ENCODE measurements around the gene SYNRG. TPM values are rescaled to one million over a fixed set of nuclear protein-coding genes. Genes with fewer than 3 reads are reported as not detected.

The SYNRG gene
- total RNA-seq, 2 experiments from 2014 or later = 106 to 113 TPM

GRCh38 chr17:37576281-37576680 lies 32.9 kb downstream of the SYNRG start:
- H3K36me3 Mint-ChIP-seq (ENCODE audit: low read depth) = peaks cover 65% of the 10 kb centered on the region
- H3K4me1 Mint-ChIP-seq = no peaks in the 10 kb centered on the region
- H3K27me3 Mint-ChIP-seq = no peaks in the 10 kb centered on the region
- H3K27ac Mint-ChIP-seq = no peak overlapping the region
- DNase-seq = no peak
- ChIA-PET CTCF (no interaction called here), POLR2A (no interaction called here)
- no peak overlapping the region for H3K4me3 Mint-ChIP-seq
- no peaks in the 10 kb centered on the region for H3K9me3 Mint-ChIP-seq

GRCh38 chr17:37574427-37574826 lies 34.8 kb downstream of the SYNRG start:
- Mint-ChIP-seq H3K27me3 (no peaks in the 10 kb centered on the region), H3K4me1 (no peaks in the 10 kb centered on the region), H3K36me3 (ENCODE audit: low read depth) (peaks cover 64% of the 10 kb centered on the region), H3K27ac (no peak overlapping the region), H3K4me3 (no peak overlapping the region), H3K9me3 (no peaks in the 10 kb centered on the region)
- CTCF ChIA-PET = no interaction called here
- DNase-seq = no peak
- POLR2A ChIA-PET = no interaction called here

GRCh38 chr17:37571674-37572073 lies 37.5 kb downstream of the SYNRG start:
- CTCF ChIA-PET = no interaction called here
- H3K36me3 Mint-ChIP-seq (ENCODE audit: low read depth) = peaks cover 78% of the 10 kb centered on the region

GRCh38 chr17:37570527-37571093 lies 38.6 kb downstream of the SYNRG start:
- Mint-ChIP-seq H3K36me3 (ENCODE audit: low read depth) (peaks cover 75% of the 10 kb centered on the region), H3K27me3 (no peaks in the 10 kb centered on the region), H3K4me1 (no peaks in the 10 kb centered on the region), H3K9me3 (no peaks in the 10 kb centered on the region), H3K27ac (no peak overlapping the region), H3K4me3 (no peak overlapping the region)
- DNase-seq = peak; percentile 34
- ChIA-PET POLR2A (interaction anchor here (1.6 kb wide), 1 partner anchor 38 kb away, joined by 5 read pairs; the partner anchor contains the start of gene SYNRG), CTCF (interaction anchor here (0.8 to 1.5 kb wide), 3 partner anchors 13 to 246 kb away, joined by 4 to 5 read pairs (median 5); partner anchors contain the start of gene SYNRG)

More at GRCh38 chr17:37571674-37572073, 37.5 kb downstream of the SYNRG start:
- H3K27ac Mint-ChIP-seq = no peak overlapping the region
- no peak for DNase-seq
- H3K4me3 Mint-ChIP-seq = no peak overlapping the region
- POLR2A ChIA-PET = no interaction called here
- H3K9me3 Mint-ChIP-seq = no peaks in the 10 kb centered on the region
- H3K4me1 Mint-ChIP-seq = no peaks in the 10 kb centered on the region
- H3K27me3 Mint-ChIP-seq = no peaks in the 10 kb centered on the region

GRCh38 chr17:37568350-37569053 lies 40.7 kb downstream of the SYNRG start:
- Mint-ChIP-seq H3K27ac (no peak overlapping the region), H3K4me1 (no peaks in the 10 kb centered on the region), H3K4me3 (no peak overlapping the region), H3K9me3 (no peaks in the 10 kb centered on the region), H3K36me3 (ENCODE audit: low read depth) (peaks cover 73% of the 10 kb centered on the region), H3K27me3 (no peaks in the 10 kb centered on the region)
- DNase-seq = no peak
- CTCF ChIA-PET = interaction anchor here (0.6 to 1.6 kb wide), 5 partner anchors 27 to 195 kb away, joined by 3 to 9 read pairs (median 3); no protein-coding TSS in a partner anchor
- POLR2A ChIA-PET = no interaction called here

- Mint-ChIP-seq H3K4me1 (no peaks in the 10 kb centered on the region), H3K9me3 (no peaks in the 10 kb centered on the region), H3K27me3 (no peaks in the 10 kb centered on the region), H3K27ac (no peak overlapping the region), H3K4me3 (no peak overlapping the region), H3K36me3 (ENCODE audit: low read depth) (peaks cover 65% of the 10 kb centered on the region)
- CTCF ChIA-PET = no interaction called here
- POLR2A ChIA-PET = no interaction called here
- DNase-seq = no peak
Observed at GRCh38 chr17:37567538-37567937, 41.7 kb downstream of the SYNRG start.

GRCh38 chr17:37567137-37567536 lies 42.1 kb downstream of the SYNRG start:
- Mint-ChIP-seq H3K4me1 (no peaks in the 10 kb centered on the region), H3K4me3 (no peak overlapping the region), H3K27me3 (no peaks in the 10 kb centered on the region), H3K27ac (no peak overlapping the region), H3K36me3 (ENCODE audit: low read depth) (peaks cover 66% of the 10 kb centered on the region), H3K9me3 (no peaks in the 10 kb centered on the region)
- CTCF ChIA-PET = no interaction called here
- no peak for DNase-seq
- POLR2A ChIA-PET = no interaction called here

GRCh38 chr17:37564252-37564651 lies 45.0 kb downstream of the SYNRG start:
- Mint-ChIP-seq H3K27me3 (no peaks in the 10 kb centered on the region), H3K36me3 (ENCODE audit: low read depth) (peaks cover 63% of the 10 kb centered on the region), H3K9me3 (no peaks in the 10 kb centered on the region), H3K4me1 (no peaks in the 10 kb centered on the region), H3K4me3 (no peak overlapping the region), H3K27ac (no peak overlapping the region)
- DNase-seq = no peak
- ChIA-PET POLR2A (no interaction called here), CTCF (no interaction called here)

- Mint-ChIP-seq H3K9me3 (no peaks in the 10 kb centered on the region), H3K4me1 (no peaks in the 10 kb centered on the region), H3K4me3 (no peak overlapping the region), H3K27me3 (no peaks in the 10 kb centered on the region), H3K36me3 (ENCODE audit: low read depth) (peaks cover 58% of the 10 kb centered on the region), H3K27ac (no peak overlapping the region)
- POLR2A ChIA-PET = no interaction called here
- CTCF ChIA-PET = no interaction called here
- DNase-seq = no peak
Observed at GRCh38 chr17:37562016-37562745, 47.0 kb downstream of the SYNRG start.

GRCh38 chr17:37558299-37558698 lies 50.9 kb downstream of the SYNRG start:
- Mint-ChIP-seq H3K27ac (no peak overlapping the region), H3K27me3 (no peaks in the 10 kb centered on the region), H3K4me3 (no peak overlapping the region), H3K36me3 (ENCODE audit: low read depth) (peaks cover 53% of the 10 kb centered on the region), H3K4me1 (no peaks in the 10 kb centered on the region), H3K9me3 (no peaks in the 10 kb centered on the region)
- DNase-seq = no peak
- POLR2A ChIA-PET = no interaction called here
- CTCF ChIA-PET = no interaction called here

GRCh38 chr17:37557482-37557881 lies 51.7 kb downstream of the SYNRG start:
- no peaks in the 10 kb centered on the region for H3K9me3 Mint-ChIP-seq
- peaks cover 5% of the 10 kb centered on the region for H3K4me1 Mint-ChIP-seq
- H3K27ac Mint-ChIP-seq = no peak overlapping the region
- no peak for DNase-seq
- H3K4me3 Mint-ChIP-seq = no peak overlapping the region
- ChIA-PET POLR2A (interaction anchor here (1.0 kb wide), 1 partner anchor 51 kb away, joined by 3 read pairs; no protein-coding TSS in a partner anchor), CTCF (no interaction called here)
- H3K27me3 Mint-ChIP-seq = no peaks in the 10 kb centered on the region
- peaks cover 61% of the 10 kb centered on the region for H3K36me3 Mint-ChIP-seq (ENCODE audit: low read depth)

- peaks cover 65% of the 10 kb centered on the region for H3K36me3 Mint-ChIP-seq (ENCODE audit: low read depth)
- no peak for DNase-seq
- no peaks in the 10 kb centered on the region for H3K9me3 Mint-ChIP-seq
- ChIA-PET CTCF (interaction anchor here (0.6 to 1.4 kb wide), 3 partner anchors 14 to 342 kb away, joined by 3 to 5 read pairs (median 4); no protein-coding TSS in a partner anchor), POLR2A (no interaction called here)
- H3K4me3 Mint-ChIP-seq = no peak overlapping the region
- no peak overlapping the region for H3K27ac Mint-ChIP-seq
- no peaks in the 10 kb centered on the region for H3K27me3 Mint-ChIP-seq
- H3K4me1 Mint-ChIP-seq = peaks cover 8% of the 10 kb centered on the region
Observed at GRCh38 chr17:37555386-37555785, 53.8 kb downstream of the SYNRG start.

GRCh38 chr17:37553401-37553966 lies 55.7 kb downstream of the SYNRG start:
- H3K9me3 Mint-ChIP-seq = no peaks in the 10 kb centered on the region
- DNase-seq = no peak
- H3K36me3 Mint-ChIP-seq (ENCODE audit: low read depth) = peaks cover 62% of the 10 kb centered on the region
- POLR2A ChIA-PET = interaction anchor here (1.4 kb wide), 1 partner anchor 9 kb away, joined by 4 read pairs; no protein-coding TSS in a partner anchor
- H3K27me3 Mint-ChIP-seq = no peaks in the 10 kb centered on the region
- CTCF ChIA-PET = no interaction called here
- no peak overlapping the region for H3K27ac Mint-ChIP-seq
- peaks cover 9% of the 10 kb centered on the region for H3K4me1 Mint-ChIP-seq
- no peak overlapping the region for H3K4me3 Mint-ChIP-seq
